Erythroblast (primary cell): ENCODE results near the gene SPDL1.
A peak's percentile ranks its signal among the peaks of the same experiment; 100 is the strongest.

Experiments
- DNase-seq, 2 experiments: peaks; one replicate each; lab custom pipeline; 2025; lab: John Stamatoyannopoulos, UW
- GATA1 ChIP-seq: IDR thresholded peaks from 2 replicates; pipeline ENCODE4 v1.6.1; 2011; ENCODE audit warnings: low read depth, mild to moderate bottlenecking, control low read depth, low read length, moderate library complexity
- POLR2A ChIP-seq: IDR thresholded peaks from 2 replicates; pipeline ENCODE4 v1.6.1; 2011; ENCODE audit warnings: mild to moderate bottlenecking, low read length

Gene SPDL1

DNA sequence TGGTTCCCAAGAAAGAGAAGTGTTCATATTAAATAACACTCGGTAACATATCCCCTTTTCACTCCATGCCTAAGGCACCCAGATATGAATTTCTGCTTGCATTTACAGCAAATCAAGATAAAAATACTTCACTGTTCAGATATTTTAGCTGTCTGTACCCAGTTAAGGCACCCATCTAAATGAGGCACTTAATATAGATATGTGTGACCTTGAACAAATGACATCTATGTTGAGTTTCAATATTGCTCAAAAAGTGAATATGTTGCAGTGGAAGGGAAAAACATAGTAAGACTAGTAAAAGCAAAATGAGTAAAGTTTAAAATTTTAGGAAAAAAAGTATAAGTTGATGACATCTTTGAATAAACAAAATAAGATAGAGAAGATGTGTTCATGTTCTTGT is 32.4 kb upstream of the SPDL1 start:
- TF ChIP-seq GATA1 (no peak), POLR2A (no peak)
- no peak for DNase-seq

DNA sequence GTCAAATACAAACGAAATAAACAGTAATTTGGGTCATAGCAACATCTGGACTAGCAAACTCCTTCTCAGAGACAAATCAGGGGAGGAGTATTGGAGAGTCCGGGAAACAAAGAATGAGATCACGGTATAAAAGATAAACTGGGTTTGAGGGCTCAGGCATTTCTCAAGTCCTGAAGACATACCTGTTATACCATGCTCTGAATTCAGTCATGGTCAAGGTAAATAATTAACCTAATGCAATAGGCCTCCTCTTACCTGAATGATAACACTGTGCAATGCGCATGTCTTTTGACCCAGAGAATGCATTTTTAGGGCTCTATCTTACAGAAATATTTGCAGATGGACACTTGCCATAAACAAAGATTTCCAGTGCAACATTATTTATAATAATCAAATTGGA is 31.9 kb upstream of the SPDL1 start:
- TF ChIP-seq POLR2A (no peak), GATA1 (no peak)
- no peak for DNase-seq

DNA sequence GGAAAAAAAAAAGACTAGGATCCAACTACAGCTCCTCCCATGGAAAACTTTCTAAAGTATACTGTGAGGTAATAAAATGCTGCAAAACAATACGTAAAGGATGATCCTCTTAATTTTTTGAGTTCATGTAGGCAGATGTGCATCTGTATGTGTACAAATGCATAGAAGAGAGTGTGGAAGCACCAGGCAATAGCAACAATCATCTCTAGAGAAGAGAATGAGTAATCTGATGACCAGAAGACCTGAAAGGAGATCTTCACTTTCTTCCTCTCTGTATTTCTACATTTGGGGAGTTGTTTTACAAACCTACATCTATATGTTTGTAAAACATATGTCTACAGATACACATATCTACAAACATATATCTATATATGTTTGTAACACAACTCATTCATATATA is 29.3 kb upstream of the SPDL1 start:
- no peak for TF ChIP-seq GATA1
- no peak for TF ChIP-seq POLR2A
- no peak for DNase-seq

DNA sequence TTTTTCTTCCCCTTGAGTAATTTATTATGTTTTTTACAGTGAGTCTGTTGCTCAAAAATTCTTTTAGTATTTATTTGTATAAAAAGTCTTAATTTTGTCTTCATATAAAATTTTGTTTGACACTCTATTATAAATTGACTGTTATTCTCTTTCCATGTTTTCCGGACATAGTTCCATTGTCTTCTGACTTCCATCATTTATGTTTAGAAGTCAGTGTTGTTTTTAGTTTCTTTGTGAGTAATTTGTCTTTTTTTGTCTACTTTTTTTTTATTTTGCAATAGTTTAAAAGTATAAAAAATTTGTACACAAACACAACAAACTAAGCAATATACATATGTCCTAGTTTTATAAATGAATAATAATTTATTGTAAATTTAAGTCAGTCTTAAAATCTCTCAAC is 25.7 kb upstream of the SPDL1 start:
- TF ChIP-seq POLR2A (no peak), GATA1 (no peak)
- no peak for DNase-seq

DNA sequence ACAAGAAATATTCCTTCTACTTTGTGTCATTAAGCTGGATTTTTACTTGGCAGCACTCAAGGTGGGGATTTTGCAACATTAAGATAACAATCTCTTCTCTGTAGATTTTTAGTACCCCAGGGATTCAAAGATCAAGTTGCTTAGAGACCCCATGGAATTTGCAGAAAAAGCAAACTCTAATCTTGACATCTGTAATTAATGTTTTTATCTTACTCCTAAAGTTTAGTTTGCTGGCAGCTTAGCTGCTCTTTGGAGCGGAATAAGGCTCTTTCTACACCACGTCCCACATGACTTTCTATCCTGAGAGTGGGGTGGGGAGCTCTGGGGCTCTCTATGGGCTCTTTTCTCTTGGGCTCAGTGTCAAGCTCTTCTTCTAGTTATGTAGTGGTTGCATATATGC is 21.7 kb upstream of the SPDL1 start:
- no peak for TF ChIP-seq POLR2A
- TF ChIP-seq GATA1, result no peak
- DNase-seq, result no peak

DNA sequence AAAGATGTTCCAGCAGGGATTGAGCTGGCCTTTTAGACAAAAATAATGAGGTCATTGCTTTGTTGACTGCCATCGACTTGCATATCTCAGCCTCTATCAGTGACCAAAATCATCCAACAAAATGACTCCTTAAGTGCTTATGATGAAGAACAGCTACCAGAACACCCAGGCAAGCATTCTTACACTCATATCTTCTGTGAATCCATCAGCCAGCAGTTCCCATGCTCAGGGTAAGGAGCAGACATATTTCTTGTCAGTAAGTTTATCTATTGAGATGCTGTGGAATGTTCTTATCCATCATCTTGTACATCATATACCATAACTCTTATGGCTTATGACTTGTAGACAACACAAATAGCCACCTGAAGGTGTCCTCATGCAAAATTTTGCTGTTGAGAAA is 20.2 kb upstream of the SPDL1 start:
- TF ChIP-seq POLR2A (no peak), GATA1 (no peak)
- DNase-seq, result no peak

DNA sequence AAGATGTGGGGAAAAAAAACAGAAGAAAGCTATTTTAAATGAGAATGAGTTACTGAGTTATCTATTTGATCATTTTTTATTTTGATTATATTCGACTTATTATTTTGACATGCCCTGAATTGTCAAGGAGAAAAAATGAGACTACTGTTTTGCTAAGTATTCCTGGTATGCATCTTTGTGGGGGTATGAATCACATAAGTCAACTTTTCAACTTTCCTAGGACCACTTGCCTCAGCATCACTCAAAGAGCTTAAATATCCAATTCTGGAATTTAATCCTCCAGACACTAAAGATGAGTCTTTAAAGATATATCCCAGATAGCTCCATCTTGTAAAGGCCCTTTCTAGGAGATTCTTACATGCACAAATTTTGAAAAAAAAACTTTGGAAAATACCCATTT is 17.4 kb upstream of the SPDL1 start:
- no peak for TF ChIP-seq POLR2A
- no peak for TF ChIP-seq GATA1
- no peak for DNase-seq

DNA sequence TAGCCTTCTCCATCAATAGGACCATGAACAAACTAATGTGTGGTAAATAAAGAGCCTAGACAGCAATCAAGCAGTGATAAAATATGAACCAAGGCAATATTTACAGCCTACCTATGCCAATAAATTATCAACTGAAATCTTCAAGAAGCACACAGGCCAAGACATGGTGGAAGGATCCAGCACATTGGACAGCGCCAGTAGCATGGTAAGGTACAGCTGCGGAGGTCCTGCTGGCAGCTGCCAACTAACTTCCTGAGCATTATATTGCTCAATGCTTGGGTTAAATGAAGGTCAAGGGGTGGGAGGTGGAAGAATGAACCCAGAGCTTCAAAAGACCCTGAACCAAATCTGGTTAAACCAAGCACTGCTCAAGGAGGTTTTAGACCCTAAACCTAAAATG is 16.5 kb upstream of the SPDL1 start:
- TF ChIP-seq POLR2A (no peak), GATA1 (no peak)
- DNase-seq, result no peak

DNA sequence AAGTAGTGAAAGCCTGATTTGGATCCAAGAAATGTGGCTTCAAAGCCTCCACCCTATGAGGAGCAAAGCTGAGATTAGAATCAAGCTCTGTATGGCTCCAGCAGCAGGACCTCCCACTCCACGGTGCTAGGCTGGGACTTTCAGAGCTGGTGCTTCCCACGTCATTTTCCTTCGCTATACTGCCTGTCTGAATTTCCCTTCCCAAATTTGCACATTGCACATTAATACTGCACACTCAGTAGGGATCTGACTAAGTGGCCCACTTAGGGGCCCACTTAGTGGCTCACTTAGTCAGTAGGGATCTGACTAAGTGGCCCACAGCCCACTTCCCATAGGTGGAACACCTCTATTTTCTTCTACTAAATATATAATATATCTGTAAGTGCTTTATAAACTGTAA is 14.1 kb upstream of the SPDL1 start:
- TF ChIP-seq POLR2A (no peak), GATA1 (no peak)
- no peak for DNase-seq

DNA sequence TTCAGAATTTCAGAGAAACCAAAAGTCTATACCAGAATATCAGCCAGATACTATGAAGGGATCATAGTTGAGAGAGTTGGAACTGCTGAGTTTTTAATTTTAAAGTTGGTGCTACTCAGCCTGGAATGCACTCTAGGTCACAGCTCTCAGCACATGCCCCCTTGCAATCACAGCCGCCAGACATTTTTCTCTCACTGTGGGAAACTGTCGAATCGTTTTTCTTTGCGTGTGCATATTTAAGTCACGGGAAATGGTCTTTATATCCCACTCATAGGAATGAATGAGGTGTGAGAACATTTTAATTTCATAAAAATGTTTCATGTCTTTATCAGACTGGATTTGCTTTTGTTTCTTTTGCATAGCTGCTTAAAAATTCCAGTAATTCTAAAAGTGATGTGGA is 12.2 kb upstream of the SPDL1 start:
- no peak for DNase-seq
- no peak for TF ChIP-seq POLR2A
- TF ChIP-seq GATA1, result no peak

DNA sequence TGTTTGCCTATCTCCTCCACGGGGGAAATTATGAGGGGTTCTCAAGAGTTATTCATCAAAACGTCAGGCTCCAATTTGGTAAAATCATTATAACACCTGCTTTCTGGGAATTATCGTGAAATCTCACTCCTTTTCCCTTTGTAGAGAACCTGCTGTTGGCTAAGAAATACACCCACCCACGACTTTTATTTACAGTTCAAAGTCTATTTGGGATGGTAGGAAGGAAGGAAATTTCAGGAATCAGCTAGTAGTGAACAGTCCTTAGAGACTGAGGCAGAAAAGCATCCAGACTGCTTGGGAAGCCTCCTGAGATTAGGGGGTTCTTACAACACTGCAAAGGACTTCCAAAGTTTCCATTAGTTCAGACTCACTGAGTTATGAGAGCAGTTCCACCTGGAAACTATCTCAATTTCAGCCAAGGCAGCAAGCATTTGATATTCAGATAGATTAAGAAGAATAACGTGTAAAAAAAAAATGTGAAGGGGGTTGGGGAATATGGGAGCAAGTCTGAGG is 9.4 kb upstream of the SPDL1 start:
- DNase-seq, result no peak

DNA sequence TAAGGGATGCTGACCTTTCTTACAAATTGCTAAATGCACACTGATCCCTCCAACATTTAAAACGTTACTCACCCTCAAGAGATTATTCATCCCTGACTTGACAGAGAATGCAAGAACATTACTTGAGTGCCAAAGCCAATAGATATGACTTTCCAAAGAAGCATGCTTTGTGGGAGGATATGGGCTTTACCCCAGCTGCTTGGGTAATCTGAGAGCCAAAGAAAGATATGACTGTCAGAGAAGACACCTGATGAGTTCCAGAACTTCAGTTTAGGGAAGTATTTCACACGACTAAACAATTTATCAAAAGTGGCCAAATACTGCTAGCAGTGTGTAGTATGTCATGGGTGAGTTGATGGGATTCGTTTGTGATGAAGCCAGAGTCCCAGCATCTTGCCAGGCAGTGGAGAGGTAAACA is 7.4 kb upstream of the SPDL1 start:
- no peak for DNase-seq
- no peak for TF ChIP-seq GATA1

More for the DNA sequence above, 9.4 kb upstream of the SPDL1 start:
- no peak for TF ChIP-seq GATA1
- no peak for TF ChIP-seq POLR2A

DNA sequence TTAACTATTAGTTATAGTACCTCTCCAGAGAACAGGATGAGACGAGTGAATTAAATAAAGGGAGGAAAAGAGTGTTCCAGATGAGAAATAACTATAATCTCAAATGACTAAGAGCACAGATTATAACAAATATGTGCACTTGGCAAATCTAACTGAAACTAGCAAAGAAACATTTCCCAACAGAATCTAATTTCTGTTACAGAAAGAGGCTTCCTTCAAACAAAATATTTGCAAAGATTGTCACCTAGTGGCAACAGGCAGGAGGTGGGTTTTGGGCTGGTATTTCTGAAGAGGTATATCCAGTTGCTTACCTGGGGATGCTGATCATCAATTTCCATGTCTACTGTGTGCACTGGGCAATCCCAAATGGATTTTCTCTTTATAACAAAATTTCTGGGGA is 5.6 kb upstream of the SPDL1 start:
- DNase-seq, result no peak
- TF ChIP-seq POLR2A (no peak), GATA1 (no peak)

DNA sequence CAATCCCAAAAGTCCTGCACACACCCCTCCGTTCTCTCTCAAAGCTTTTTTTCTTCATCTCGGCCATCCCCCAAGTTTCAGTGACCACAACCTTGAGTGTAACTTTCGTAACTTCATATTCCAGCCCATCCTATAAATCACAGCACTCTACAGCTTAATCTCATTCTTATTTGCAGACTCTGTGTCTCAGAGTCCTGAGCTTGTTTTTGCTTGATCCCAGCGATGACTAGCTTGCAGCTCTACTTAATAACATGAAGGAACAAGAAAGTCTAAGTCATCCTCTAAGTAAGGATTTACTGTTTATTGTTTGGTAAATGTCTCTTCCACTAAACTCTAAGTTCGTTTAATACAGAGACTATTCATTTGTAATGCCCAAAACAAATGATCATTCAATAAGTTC is 2.6 kb upstream of the SPDL1 start:
- DNase-seq, result no peak
- TF ChIP-seq POLR2A (no peak), GATA1 (no peak)

DNA sequence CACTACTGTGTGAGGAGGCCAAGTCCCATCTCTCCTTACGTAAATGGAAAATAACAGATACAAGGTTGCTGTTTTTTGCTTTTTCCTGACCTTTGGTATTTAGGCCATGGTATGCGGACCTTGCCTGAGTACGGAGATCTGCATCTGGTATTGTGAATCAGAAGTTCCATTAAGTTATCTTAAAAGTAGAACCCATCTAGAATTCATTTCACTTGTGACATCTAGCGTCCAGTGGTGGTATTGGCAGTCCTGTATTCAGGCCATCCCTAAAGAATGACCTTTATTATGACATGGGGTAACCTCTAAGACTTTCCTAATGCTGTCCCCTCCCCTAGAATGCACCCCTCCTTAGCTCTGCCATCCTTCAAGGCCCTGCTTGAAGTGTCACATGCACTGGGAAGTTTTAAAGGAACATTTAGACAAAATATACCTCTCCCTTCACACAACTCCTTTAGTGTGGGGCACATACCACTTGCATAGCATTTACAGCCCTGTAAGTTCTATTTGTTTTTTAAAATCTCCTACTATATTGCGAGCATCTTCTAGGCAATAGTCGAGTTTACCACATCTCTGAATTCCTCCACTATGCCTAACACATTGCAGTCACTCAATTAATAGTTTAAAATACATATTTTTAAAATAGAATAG is 1.9 kb upstream of the SPDL1 start:
- DNase-seq, result peak; percentile 52 to 68
- no peak for TF ChIP-seq POLR2A
- TF ChIP-seq GATA1, result no peak
